HG03469 (cell line): ENCODE results near the gene CAMTA2.

Experiments used
- ATAC-seq: cut with Tn5 transposase; IDR thresholded peaks from one replicate; pipeline ENCODE4 v1.9.1; 2021; ENCODE audit warnings: mild to moderate bottlenecking, moderate library complexity, moderate number of reproducible peaks; ENCODE audit not compliant: unreplicated experiment

The CAMTA2 gene

GRCh38 chr17:4999430-5000093, 12.1 kb upstream of the CAMTA2 start:
- no peak for ATAC-seq

DNA sequence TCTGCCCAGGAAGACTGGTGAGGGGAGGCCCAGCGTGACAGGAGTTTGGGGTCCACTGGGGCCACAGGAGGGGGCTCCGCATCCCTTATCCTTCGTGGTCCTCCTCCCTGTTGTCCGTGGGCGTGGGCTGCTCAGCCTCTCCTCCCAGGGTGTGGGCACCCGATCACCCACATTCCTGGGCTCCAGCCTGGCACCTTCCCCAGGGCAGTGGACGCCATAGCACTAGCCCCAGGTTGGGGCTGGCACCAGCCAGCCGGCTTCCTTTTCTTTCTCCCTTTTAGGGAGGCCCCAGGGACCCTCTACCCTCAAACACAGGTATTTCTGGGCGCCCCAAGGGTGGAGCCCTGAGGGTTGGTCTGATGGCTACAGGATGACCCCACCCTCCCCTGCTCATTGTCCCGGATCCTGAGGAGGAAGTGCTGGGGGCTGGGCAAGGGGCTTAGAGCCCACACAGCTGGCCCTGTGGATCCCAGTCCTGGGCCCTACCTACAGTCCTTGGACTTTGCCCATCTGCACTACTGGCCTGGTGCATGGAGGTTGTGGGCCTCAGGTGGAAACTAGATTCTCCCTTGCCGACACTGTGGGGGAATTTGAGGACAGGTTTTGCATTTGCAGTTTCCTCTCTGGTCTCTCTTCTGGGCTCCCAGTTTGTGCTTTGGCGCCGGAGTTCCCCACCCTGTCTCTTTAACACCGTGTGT, 11.4 kb upstream of the CAMTA2 start:
- ATAC-seq: no peak

DNA sequence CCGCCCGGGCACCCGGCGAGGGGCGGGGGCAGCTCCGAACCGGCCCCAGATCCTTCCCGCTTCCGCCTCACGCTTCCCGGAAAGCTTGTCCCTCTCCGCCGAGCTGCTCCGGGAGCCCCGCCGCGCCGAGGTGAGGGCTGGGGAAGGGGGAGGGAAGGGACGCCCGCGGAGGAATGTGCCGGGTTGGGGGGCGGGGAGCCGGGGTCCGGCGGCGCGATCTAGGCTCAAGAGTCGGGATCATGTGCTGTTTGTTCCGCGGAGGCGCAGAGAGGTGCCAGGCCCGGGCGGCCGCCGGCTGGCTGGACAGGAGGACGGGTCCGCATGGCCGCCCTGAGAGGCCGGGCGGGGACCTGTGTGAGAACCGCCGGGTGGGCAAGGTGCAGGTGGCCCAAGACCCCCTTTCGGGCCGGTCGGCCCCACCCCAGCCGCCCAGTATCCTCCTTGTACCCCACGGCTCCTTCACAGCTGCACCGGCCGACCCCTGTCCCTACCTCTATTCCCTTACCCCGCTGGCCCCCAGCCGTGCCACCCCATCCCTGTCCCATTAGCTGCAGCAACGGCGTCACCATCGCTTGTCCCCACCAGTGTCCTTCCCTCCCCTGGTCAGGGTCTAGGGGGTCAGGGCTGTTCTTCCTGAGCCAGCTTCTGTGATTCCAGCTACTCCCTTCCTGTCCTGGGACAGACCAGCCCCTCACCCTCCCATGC, 10.7 kb upstream of the CAMTA2 start:
- no peak for ATAC-seq

DNA sequence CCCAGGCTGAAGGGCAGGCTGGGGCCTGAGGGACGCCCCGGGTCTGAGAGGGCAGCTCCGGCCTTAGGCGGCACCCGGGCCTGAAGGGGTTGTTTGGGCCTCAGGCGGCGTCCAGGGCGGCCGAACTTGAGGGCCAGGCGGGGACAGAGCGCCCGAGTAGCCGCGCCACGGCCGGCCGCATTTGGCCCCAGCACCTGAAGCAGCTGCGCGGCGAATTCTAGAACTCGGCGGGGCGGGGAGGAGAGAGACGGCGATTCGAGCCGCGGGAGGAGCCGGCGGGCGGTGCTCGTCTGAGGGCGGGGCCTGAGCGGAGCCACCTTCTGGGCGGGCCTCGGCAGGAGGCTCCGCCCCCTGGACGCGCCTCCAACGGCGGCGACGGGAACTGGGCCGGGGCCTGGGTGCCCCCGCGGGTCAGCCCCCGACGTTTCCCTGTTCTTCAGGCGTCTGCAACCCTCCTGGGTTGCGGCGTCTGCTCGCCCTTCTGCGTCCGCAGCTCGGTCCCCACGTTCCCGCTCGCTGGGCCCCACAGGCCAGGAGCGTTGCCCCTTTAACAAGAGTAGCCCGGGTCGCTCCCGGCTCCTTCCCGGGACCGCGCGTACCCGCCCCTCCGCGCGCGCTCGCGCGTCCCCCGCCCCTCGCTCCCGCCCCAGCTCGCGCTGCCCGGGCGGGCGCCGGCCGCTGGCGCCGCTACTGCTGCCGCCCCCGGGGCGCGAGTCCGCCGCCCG, 10.0 kb upstream of the CAMTA2 start, which contains the start of the genes INCA1 and KIF1C:
Gene INCA1, minus strand, starts transcription at position 221 of the 725 bp plus-strand sequence. CDS start 3,085 bp downstream, outside the sequence.
Gene KIF1C, plus strand, starts transcription at position 649 of the 725 bp plus-strand sequence. CDS start 2,297 bp downstream, outside the sequence.
- peak; percentile 69 for ATAC-seq

DNA sequence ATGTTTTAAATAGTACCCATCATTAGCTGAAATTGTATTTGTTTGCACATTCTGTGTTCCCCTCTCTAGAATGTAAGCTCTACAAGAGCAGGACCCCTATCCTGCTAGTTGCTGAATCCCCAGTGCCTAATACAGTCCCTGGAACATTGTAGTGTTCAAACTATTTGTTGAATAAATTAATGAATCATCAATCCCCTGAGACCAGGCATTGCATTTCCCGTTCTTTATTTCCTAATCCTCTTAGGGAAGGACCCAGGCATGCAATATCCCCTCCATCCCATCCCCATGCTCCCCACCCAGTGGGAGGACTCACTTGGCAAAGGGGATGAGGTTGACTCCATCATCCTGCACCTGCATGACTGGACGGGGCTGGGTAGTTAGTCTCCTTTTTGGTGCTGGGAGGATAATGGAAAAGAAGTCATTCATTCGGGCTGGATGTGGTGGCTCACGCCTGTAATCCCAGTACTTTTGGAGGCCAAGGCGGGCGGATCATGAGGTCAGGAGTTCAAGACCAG, 6.7 kb upstream of the CAMTA2 start:
- ATAC-seq: no peak

DNA sequence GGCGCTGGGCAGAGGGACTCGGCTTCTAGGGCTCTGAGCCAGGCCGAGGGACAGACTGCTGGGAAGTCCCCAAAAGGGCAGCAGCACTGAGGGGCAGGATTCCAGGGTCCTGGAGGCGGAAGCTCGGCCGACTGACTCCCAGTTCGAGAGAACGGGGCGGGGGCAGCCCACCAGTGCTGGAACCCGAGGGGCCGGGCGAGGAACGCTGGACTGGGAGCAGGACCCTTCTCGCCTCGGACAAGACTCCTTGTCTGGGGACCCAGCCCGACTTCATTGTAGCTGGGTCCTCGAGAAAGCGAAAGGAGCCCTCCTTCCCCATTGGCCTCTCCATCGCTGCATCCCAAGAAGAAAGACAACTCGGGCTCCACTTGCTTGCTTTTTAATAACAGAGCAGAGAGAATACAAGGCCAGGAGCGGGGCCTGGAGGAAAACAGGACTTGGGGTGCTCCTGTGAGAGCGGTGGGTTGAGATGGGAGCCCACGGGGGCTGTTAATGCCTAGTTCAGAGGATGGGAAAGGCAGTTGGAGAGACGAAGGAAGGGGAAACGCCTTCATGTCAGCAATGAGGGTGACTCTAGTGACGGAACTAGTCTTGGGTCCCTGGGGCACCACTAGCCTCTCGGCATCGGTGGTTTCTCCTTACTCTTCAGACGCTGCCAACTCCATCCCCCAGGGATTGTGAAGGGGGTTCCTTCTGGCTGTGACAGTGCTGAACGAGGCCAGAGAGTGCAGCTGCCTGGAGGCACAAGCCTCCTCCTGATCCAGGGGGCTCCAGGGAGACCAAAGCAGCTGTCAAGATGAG, 492 bp upstream of the CAMTA2 start:
- ATAC-seq: no peak

GRCh38 chr17:4986403-4986802, 1.1 kb downstream of the CAMTA2 start:
- no peak for ATAC-seq

DNA sequence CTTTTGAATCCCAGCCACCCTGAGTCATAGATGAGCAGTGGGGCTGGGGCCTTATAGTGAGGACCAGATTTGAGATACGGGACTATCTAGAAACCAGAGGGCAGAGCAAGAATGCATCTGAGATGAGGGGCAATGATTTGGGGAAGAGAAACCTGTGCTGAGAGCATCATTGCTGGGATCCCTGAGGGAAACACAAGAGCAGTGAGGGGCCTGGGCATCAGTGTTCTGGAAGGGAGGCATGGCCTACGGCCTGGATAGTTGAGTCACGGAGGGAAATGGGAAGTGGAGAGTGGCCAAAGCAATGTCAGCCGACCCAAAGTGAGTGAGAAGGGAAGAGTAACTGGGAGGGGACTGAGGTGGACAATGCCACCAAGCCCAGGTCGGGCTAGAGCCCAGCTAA, 5.2 kb downstream of the CAMTA2 start:
- ATAC-seq: no peak

- no peak for ATAC-seq
These were observed 6.7 kb downstream of the CAMTA2 start for GRCh38 chr17:4980644-4981216.

DNA sequence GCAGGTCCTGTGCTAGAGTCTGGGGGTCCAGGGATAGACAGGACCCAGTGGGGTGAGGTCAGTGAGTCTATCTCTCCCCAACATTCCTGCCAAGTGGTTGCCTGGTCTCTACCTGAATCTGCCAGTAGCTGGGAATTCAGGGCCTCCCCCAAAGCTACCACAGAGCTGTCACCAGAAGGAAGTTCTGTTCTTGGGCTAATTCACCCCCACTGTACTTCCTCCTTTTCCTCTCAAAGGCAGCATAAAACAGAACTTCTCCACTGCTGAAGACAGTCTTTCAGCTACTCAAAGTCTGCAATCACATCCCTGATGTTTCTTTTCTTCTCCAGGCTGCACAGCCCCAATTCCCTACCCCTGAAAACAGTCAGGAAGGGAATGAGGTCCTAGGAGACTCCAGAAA, 8.7 kb downstream of the CAMTA2 start:
- no peak for ATAC-seq

- ATAC-seq: no peak
These were observed 13.3 kb downstream of the CAMTA2 start for GRCh38 chr17:4974115-4974670.

- no peak for ATAC-seq
These were observed 14.0 kb downstream of the CAMTA2 start for GRCh38 chr17:4973256-4974114.

DNA sequence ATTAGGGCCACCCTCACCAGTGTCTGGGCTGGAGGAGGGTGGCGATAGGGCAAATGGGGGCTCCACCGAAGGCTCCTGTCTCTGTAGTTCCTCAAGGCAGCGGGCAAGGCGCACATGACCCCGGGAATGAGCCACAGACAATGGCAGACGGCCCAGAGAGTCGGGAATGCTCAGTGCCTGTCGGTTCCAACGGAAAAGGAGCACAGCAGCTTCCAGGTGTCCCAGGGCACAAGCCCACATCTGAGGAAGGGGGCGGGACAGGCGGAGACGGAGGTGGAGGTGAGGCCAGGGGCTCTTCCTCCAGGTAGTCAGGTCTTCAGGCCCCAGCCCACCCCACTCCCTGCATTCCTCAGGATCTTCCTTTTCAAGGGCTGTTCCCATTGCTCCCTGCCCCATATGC, 14.7 kb downstream of the CAMTA2 start:
- no peak for ATAC-seq

GRCh38 chr17:4972322-4972721, 15.2 kb downstream of the CAMTA2 start:
- no peak for ATAC-seq

DNA sequence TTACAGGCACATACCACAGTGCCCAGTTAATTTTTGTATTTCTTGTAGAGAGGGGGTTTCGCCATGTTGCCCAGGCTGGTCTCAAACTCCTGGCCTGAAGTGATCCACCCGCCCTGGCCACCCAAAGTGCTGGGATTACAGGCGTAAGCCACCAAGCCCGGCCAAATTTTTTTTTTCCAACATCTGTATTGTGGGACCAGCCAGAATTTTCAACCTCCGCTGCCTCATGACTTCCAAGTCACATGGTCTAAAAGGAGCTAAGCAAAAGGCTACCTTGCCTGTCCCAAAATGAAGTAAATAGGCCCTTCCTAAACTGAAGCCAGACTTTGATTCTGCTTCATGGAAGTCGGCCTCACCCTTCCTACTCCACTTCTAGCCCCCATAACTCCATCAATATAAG, 15.6 kb downstream of the CAMTA2 start:
- no peak for ATAC-seq

DNA sequence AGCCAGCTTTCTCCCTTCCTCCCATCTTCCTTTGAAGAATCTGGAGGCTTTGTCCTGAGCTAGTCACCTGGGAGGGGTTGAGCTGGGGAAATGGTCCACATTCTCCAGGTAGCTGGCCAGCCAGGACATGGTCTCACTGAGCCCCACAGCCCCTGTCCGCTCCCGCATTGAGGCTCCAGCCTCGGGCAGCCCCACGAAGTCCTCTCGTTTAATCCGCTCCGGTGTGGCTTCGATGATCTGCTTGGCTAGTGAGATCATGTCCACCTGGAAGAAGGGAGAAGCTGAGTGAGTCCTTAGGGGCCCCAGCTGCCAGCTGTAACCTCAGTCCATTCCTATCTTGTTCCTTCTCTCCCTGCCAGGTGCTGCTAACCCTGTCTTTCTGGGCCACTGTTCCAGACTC, 17.2 kb downstream of the CAMTA2 start:
- no peak for ATAC-seq

- no peak for ATAC-seq
These were observed 17.8 kb downstream of the CAMTA2 start for GRCh38 chr17:4969551-4970173.

- no peak for ATAC-seq
These were observed 18.4 kb downstream of the CAMTA2 start for GRCh38 chr17:4969047-4969550.
